ENCODE data around the gene LGALS9C. TPM values are rescaled to one million over a fixed set of nuclear protein-coding genes. Genes with fewer than 3 reads are reported as not detected.
"Not testable (repeated sequence)": the region's sequence is repeated elsewhere in the genome, so short reads cannot be mapped to it uniquely, and the experiment has no call there.

Gene LGALS9C
- total RNA-seq = 100 to 1,000 TPM in 1 of 5 donors, 10 to 100 TPM in 3, not detected in 1; 30.5 to 175 (median 53.4) TPM
- 100 to 1,000 TPM in 1 of 3 donors, 10 to 100 TPM in 1, 1 to 10 TPM in 1; 3.4 to 362 (median 10.3) TPM for polyA plus RNA-seq
- long read RNA-seq, donor 1, partial matches to known transcripts = 0 of 1 reads
- long read RNA-seq, donor 1, other reads (novel, unspliced or antisense) = 0 of 1 reads
- long read RNA-seq, donor 2, partial matches to known transcripts = 0 of 2 reads
- long read RNA-seq, donor 2, other reads (novel, unspliced or antisense) = 0 of 2 reads
- long read RNA-seq, donor 3 = 0 reads
- long read RNA-seq, donor 4 = 0 reads
- long read RNA-seq, donor 5 = 0 reads
- long read RNA-seq, donor 6 = 0 reads
- long read RNA-seq, donor 7, partial matches to known transcripts = 0 of 2 reads
- long read RNA-seq, donor 7, other reads (novel, unspliced or antisense) = 0 of 2 reads
- long read RNA-seq, donor 8 = 0 reads
- long read RNA-seq, donor 9 = 0 reads
- long read RNA-seq, donor 10 = 0 reads

DNA sequence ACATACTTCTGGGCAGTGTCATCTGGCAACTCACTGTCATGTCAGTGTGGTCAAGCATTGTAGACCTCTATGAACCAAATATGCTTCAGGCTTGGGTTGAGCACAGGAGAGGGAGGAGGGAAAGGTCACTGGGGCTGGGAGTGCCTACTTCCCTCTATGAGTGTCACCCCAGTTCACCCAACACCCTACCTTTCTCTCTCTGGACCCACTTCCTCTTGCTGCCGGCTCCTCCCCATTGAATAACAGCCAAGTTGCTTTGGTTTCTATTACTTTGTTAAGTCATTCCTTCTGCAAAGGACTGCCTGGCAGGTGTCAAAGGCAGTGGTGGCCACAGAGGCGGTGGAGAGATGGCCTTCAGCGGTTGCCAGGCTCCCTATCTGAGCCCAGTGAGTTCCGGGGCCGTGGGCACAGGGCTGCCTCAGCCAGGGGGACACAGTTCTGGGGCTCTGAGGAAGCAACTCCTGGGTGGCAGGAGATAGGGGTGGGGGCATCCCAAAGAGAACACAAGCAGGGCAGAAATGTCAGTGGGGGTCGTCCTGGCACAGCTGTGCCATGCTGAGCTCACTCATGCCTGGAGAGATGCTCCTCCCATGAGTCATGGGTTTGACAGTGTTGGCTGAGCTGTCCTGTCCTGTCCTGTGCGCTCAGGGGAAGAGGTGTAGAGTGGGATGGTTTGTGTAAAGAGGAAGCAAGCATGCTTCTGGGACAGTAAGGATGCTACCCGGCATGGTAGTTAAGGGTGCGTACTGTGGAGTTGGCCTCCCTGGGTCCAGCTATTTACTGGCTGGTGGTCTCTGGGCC is at the start of gene LGALS9C:
Gene LGALS9C, plus strand, starts transcription at position 282 of the 801 bp plus-strand sequence. Its CDS starts 66 bp downstream, at position 348.
- Histone ChIP-seq H3K27ac (peak within 1 kb of the TSS in 4 of 5 donors; percentile 63 to 86 (median 66)), H3K4me3 (peak within 1 kb of the TSS in 1 of 4 donors; percentile 34)
- H3K36me3 ChIP-seq; intact Hi-C loops (cut with DNase I; ENCODE audit: low total_unique reads); H3K4me1 ChIP-seq; H3K27me3 ChIP-seq; H3K9me3 ChIP-seq: not testable (repeated sequence)
- TF ChIP-seq POLR2AphosphoS5 (IDR thresholded peaks at IDR 0.05) = peak in 2 of 3 donors; percentile 47 to 85
- 29 to 45% (median 33%) methylated on average over 4 to 7 of the region's 9 CpGs for WGBS, 5 donors
- DNase-seq = peak; percentile 38 to 68

DNA sequence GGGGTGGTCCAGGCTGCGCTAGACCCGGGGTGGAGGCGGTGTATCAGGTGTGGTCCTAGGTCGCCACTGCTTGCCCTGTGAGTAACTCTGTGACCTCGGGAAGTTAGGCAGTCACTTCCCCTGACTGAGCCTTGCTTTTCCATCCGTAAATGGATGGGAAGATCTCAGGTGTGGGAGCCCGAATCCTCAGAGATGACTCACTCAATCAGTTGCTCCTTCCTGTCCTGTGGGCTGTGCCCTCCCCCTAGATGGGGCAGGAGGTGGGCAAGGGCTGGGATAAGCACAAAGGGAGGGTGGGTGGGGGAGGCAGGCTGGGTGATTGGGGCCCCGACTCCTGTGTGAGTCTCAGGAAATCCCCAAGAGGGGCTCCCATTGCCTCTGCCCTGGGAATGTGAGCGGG is 44.4 kb upstream of the LGALS9C start:
- DNase-seq; H3K4me1 ChIP-seq; H3K27me3 ChIP-seq; H3K9me3 ChIP-seq; H3K4me3 ChIP-seq; H3K27ac ChIP-seq; H3K36me3 ChIP-seq; intact Hi-C loops (cut with DNase I; ENCODE audit: low total_unique reads): not testable (repeated sequence)
- no CpG with 5 or more reads among the region's 9 CpGs for WGBS, 5 donors

DNA sequence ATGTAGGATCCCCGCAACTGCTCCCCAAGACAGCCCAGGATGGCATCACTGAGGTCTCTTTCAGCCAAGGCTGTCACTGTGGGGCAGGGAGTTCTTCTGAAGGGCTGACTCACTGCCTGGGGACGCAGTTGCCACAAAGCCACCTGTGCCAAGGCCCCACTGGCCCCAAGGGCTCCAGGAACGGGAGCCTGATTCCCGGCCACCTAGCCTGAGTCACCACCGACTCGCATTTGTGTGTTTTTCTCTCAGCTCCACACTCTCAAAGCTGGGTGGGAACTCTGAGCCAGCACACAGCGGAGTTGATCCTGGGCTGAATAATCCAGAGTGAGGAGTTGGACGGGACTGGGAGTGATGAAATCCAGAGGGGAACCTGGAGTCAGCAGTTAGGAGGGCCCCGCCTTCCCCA is 37.1 kb upstream of the LGALS9C start:
- intact Hi-C loops (cut with DNase I; ENCODE audit: low total_unique reads); H3K36me3 ChIP-seq; H3K9me3 ChIP-seq; H3K27ac ChIP-seq; H3K27me3 ChIP-seq; H3K4me1 ChIP-seq; DNase-seq; H3K4me3 ChIP-seq: not testable (repeated sequence)
- 24 to 32% methylated on average over 4 to 5 of the region's 9 CpGs; no CpG with 5 or more reads in 3 of the 5 donors for WGBS, 5 donors

DNA sequence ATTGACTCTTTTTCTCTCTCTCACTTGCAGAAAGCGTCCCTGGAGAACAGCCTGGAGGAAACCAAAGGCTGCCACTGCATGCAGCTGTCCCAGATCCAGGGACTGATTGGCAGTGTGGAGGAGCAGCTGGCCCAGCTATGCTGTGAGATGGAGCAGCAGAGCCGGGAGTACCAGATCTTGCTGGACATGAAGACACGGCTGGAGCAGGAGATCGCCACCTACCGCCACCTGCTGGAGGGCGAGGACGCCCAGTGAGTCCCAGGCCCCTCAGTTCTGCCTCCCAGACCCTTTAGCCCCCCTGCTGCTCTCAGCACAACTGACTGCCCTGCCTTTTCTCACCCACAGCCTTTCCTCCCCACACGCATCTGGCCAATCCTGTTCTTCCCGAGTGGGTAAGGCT is 34.5 kb upstream of the LGALS9C start:
- DNase-seq = peak in 1 of 2 donors; percentile 61
- H3K27ac ChIP-seq; intact Hi-C loops (cut with DNase I; ENCODE audit: low total_unique reads); H3K27me3 ChIP-seq; H3K9me3 ChIP-seq; H3K4me1 ChIP-seq; H3K4me3 ChIP-seq; H3K36me3 ChIP-seq: not testable (repeated sequence)
- 0 to 10% (median 0%) methylated on average over 1 to 5 of the region's 9 CpGs; no CpG with 5 or more reads in 2 of the 5 donors for WGBS, 5 donors
- TF ChIP-seq, protein P1, sequence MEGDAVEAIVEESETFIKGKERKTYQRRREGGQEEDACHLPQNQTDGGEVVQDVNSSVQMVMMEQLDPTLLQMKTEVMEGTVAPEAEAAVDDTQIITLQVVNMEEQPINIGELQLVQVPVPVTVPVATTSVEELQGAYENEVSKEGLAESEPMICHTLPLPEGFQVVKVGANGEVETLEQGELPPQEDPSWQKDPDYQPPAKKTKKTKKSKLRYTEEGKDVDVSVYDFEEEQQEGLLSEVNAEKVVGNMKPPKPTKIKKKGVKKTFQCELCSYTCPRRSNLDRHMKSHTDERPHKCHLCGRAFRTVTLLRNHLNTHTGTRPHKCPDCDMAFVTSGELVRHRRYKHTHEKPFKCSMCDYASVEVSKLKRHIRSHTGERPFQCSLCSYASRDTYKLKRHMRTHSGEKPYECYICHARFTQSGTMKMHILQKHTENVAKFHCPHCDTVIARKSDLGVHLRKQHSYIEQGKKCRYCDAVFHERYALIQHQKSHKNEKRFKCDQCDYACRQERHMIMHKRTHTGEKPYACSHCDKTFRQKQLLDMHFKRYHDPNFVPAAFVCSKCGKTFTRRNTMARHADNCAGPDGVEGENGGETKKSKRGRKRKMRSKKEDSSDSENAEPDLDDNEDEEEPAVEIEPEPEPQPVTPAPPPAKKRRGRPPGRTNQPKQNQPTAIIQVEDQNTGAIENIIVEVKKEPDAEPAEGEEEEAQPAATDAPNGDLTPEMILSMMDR (IDR thresholded peaks at IDR 0.05) = peak in 1 of 7 experiments; percentile 26

DNA sequence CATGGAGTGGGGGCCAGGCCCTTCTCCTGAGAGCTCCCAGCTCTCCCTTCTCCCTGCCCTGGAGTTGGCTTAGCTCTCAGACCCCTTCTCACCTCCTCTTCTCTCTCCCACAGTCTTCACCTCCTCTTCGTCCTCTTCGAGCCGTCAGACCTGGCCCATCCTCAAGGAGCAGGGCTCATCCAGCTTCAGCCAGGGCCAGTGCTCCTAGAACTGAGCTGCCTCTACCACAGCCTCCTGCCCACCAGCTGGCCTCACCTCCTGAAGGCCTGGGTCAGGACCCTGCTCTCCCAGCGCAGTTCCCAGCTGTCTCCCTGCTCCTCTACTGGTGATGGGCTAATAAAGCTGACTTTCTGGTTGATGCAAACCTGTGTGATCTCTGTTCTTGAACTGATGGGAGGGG is 34.1 kb upstream of the LGALS9C start:
- H3K36me3 ChIP-seq; DNase-seq; H3K27me3 ChIP-seq; H3K9me3 ChIP-seq; H3K4me3 ChIP-seq; intact Hi-C loops (cut with DNase I; ENCODE audit: low total_unique reads); H3K27ac ChIP-seq; H3K4me1 ChIP-seq: not testable (repeated sequence)
- WGBS, 5 donors = 63 to 89% (median 67%) methylated on average over 1 of the region's 4 CpGs; no CpG with 5 or more reads in 2 of the 5 donors

DNA sequence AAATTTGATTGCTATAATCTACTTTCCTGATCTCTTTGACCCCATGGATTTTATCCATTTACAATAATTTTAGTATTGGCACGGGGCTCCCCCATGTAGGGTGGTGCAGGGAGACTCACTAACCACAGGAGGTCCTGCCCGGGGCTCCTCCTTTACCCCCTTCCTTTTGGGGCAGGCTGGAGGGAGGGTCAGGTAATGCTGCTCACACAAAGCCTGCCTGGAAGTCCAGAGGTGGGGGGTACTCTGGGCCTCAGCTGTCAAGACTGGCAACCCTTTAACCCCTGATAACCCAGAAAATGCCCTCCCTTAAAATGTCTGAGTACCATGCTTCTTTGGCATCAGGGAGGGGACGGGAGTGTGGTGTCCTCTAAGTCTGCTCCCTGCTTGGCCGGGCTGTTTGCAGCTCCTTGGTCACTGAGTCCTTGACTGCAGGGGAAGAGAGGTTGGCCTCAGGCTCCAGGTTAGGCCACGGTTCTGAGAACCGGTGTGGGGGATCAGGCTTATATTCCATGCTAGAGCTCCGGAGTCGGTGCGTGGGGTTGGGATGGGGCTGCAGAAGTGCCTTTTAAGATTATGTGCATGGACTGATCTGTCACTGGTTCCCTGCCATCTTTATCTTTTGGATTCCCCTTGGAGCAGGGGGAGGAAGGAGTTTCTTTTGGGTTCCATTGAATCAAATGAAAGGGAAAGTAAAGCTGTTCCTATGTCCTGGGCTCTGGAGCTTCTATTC is 28.9 kb upstream of the LGALS9C start:
- DNase-seq; intact Hi-C loops (cut with DNase I; ENCODE audit: low total_unique reads); H3K4me1 ChIP-seq; H3K27me3 ChIP-seq; H3K9me3 ChIP-seq; H3K27ac ChIP-seq; H3K36me3 ChIP-seq; H3K4me3 ChIP-seq: not testable (repeated sequence)
- 81 to 91% (median 83%) methylated on average over 5 to 8 of the region's 9 CpGs; no CpG with 5 or more reads in 1 of the 5 donors for WGBS, 5 donors

DNA sequence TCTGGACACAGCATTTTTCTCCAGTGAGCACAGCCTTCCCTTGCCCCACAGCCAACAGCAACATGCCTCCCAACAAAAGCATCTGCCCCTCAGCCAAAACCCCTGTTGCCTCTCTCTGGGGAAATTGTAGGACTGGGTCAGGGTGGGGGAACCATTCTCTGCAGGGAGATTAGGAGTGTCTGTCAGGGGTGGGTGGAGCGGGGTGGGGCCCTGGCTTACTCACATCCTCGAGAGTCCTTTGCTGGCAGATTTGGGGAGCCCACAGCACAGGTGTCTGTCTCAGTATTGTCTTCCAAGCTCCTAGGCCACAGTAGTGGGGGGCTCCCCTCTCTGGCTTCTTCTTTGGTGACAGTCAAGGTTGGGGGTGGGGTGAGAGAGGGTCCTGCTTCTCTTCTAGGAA is 28.3 kb upstream of the LGALS9C start:
- intact Hi-C loops (cut with DNase I; ENCODE audit: low total_unique reads); H3K4me1 ChIP-seq; H3K4me3 ChIP-seq; H3K27ac ChIP-seq; H3K36me3 ChIP-seq; DNase-seq; H3K9me3 ChIP-seq; H3K27me3 ChIP-seq: not testable (repeated sequence)
- WGBS, 5 donors = no CpG with 5 or more reads among the region's 2 CpGs

DNA sequence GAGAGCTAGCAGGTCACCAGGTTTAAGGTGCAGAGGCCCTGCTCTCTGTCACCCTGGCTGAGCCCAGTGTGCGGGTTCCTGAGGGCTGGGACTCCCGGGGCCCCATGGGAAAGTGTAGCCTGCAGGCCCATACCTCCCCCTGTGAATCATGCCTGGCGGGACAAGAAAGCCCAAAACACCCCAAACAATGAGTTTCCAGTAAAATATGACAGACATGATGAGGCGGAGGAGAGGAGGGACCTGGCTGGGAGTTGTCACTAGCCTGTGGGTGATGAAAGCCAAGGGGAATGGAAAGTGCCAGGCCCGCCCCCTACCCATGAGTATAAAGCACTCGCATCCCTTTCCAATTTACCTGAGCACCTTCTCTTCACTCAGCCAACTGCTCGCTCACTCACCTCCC is 26.8 kb upstream of the LGALS9C start:
- H3K4me1 ChIP-seq; intact Hi-C loops (cut with DNase I; ENCODE audit: low total_unique reads); H3K27me3 ChIP-seq; H3K36me3 ChIP-seq; H3K4me3 ChIP-seq; H3K27ac ChIP-seq; DNase-seq; H3K9me3 ChIP-seq: not testable (repeated sequence)
- WGBS, 5 donors = 80 to 92% (median 84%) methylated on average over 1 to 6 of the region's 7 CpGs; no CpG with 5 or more reads in 1 of the 5 donors

DNA sequence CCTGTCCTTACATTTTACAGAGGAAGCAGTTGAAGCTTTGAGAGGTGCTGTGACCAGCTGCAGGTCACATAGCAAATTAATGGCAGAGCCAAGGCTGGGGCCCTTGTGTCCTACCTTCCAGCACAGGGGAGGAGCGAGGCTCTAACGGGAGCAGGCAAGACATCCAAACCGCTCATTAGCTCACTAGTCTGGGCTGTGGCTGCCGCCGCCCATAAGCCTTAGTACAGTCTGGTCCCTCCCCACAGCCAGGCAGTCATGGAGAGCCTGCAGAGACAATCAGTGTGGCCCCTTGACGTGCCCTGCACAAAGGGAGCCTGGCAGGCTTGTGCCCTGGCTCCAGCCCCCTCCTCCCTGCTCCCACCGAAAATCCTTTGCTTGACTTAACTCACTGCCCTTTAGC is 25.6 kb upstream of the LGALS9C start:
- H3K4me1 ChIP-seq; H3K4me3 ChIP-seq; H3K36me3 ChIP-seq; H3K9me3 ChIP-seq; DNase-seq; H3K27ac ChIP-seq; H3K27me3 ChIP-seq; intact Hi-C loops (cut with DNase I; ENCODE audit: low total_unique reads): not testable (repeated sequence)
- 59 to 84% (median 74%) methylated on average over 3 to 7 of the region's 7 CpGs; no CpG with 5 or more reads in 1 of the 5 donors for WGBS, 5 donors

All from stomach (tissue), 19 donors.